DLD1 (cell line): ENCODE data around the gene TMPRSS9.

Experiments used
- in situ Hi-C: cut with HindIII; loops from 2 replicates; pipeline ENCODE4 v1.10.0; 2017; ENCODE audit warnings: low sequenced_read_pairs

Gene TMPRSS9

DNA sequence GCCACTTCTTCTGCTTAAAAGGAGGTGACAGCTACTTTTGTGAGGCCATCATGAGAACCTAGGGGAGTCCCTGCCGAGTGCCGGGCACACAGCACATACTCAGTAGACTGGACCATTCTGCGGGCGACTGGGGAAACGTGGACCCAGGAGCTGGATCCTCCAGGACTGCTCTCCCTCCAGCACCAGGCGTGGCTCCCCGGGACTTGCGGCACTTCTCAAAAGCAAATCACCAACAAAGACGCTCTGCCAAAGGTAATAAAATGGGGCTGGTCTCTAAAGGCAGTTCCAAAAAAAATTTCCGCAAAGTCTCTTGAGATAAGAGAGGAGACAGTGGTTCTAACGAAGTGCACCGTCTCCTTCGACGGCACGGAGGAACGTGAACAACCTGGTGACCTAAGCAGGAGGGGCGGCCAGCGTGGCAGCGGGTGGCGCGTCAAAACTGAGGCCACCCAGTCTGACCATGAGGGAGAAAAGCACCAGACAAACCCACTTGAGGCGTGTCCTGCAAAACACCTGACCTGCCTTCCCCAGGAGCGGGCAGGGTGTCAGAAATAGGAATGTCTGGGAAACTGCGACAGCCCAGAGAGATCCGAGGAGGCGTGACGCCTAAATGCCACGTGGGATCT is 1.4 kb upstream of the TMPRSS9 start:
- in situ Hi-C loops, result no loop called here

DNA sequence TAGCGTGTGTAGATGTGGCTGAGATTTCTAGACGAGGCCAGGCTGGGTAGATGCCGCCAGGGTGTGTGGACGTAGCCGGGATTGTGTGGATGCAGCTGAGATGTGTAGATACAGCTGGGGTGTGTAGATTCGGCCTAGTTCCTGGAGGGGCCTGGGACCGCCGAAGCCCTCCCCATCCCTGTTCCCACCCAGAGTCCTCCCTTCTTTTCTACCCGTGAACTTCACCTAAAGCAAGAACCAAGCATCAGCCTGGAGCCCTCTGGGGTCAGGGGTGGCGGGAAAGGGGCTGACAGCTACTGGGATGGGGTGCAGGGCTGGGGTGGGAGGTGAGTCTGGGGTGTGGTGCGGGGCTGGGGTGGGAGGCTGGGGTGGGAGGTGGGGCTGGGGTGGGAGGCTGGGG is 768 bp downstream of the TMPRSS9 start:
- in situ Hi-C loops, result no loop called here

DNA sequence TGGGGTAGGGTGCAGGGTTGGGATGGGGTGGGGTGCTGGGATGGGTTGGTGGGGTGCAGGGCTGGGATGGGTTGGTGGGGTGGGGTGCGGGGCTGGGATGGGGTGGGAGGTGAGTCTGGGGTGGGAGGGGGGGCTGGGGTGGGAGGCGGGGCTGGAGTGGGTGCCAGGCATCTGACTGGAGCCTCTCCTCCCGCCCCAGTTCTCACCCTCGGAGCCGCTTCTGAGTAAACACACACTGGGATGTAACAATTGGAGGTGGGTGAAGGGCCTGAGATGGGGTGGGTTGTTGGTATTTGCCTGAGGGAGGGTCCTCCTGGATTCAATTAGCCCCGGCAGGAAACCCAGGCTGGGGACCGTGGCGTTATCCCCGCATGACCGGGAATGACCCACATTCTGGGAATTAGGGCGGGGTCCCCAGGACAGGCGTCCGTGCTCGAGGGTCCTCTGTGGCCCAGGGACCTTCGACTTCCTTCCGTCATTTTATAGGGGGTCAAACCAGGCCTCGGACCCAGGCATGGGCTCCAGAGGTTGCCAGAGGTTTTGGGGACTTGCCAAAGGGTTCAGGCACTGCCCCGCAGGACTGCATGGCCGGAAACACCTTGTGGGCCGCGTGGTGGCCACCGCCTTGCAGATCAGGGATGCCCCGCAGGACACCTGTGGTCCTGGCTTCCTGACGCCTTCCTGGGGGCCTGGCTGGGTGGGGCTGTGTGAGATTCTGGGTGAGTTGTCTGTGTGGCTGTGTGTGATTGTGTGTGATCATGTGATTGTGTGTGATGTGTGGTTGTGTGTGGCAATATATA is 1.4 kb downstream of the TMPRSS9 start:
- in situ Hi-C loops, result no loop called here

DNA sequence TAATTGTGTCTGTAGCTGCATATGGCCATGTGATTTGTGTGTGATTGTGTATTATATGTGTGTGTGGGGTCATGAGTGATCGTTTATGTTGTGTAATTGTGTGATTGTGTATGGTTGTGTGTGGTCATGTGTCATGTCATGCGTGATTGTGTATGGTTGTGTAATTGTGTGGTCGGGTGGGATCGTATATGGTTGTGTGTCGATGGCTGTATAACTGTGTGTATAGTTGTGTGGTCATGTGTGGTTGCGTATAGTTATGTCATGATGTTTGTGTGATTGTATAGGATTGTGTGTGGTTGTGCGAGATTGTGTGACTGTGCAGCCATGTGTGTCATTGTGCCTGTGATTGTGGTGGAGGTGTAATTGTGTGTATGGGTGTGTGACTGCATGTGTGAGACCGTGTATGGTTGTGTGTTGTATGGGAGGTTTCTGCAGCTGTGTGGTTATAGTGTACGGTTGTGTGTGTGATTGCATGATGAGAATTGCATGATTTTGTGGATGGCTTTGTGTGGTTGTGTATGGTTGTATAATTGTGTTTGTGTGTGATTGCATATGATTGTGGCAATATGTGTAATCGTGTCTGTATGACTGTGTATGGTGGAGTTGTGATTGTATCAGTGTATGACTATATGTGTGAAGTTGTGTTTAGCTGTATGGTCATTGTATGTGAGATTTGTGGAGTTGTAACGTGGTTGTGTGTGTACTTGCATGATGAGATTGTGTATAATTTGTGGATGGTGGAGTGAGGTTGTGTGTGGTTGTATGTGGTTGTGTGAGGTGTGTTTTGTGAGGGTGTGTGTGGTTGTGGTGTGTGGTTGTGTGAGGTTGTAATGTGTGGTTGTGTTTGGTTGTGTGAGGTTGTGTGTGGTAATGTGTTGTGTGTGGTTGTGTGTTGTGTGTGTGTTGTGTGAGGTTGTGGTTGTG is 2.2 kb downstream of the TMPRSS9 start:
- in situ Hi-C loops, result no loop called here

DNA sequence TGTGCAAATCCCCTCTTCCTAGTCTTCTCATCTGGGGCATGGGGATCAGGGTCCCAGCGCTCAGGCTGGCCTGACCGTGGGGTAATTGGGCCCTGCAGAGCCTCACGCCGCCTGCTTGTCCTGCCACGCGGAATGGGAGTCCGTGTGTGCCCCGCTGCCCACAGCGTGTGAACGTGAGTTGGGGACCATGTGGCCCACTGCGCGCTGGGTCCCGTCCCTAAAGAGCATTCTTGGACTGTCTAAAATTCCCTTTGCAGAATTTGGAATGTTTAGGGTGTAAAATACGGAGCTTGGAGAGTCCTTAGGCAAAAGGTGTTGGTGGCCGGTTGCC is 2.9 kb downstream of the TMPRSS9 start:
- in situ Hi-C loops, result no loop called here

DNA sequence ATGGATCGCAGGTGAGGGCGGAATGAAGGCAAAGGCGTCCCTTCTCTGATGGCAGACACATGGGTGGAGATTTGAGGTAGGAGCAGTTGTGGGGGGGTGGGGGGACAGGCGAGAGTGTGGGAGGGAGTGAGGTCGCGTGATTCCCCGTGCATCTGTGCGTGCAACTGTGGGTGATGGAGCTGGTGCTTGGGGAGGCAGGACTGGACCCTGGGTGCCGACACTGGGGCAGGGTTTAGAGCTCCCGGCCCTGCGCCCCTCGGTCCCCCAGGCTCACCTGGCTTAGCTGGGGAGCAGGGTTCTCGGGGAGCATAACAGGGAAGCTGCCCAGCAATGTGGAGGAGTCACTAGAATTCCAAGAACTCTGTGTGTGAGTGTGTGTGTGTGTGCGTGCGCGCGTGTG is 3.4 kb downstream of the TMPRSS9 start:
- in situ Hi-C loops, result no loop called here

DNA sequence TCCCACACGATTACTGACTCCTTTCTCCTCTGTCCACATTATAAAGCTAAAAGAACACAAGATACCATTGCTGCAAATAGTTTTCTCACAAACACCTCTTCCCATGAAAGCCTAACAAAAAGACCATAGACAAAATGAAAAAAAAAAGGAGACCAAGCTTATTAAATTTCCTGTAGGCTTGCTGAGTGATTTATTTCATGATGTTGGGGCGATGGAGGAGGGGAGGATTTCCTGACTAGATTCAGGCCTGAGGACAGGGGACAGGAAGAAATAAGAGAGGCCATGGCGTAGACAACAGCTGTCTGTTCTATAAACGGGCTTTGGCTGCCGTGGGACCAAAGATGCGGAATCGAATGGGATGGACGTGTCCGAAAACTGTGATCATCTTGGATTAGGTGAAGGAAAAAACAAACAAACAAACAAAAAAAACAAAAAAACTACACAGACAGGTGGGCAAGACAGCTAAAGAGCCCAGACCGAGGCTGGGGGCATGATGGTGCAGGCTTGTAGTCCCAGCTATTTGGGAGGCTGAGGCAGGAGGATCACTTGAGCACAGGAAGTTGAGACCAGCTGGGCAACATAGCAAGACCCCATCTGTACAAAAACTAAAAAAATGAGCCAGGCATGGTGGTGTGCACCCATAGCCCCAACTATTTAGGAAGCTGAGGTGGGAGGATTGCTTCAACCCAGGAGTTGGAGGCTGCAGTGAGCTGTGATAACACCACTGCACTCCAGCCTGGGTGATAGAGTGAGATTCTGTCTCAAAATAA is 5.3 kb downstream of the TMPRSS9 start:
- in situ Hi-C loops, result no loop called here

DNA sequence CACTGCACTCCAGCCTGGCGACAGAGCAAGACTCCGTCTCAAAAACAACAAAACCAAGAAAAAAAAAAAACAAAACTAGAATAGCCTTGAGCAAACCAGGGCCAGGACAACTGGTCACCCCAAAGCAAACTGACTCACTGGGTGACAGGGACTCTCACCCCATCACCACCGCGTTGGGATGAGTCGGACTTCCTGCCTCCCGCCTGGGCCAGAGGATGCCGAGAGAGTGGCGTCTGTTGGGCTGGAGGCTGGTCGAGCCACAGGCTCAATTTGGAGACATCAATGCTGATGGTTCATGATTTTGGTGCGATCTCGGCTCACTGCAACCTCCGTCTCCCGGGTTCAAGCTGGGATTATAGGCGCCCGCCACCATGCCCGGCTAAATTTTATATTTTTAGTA is 11.6 kb downstream of the TMPRSS9 start:
- in situ Hi-C loops, result no loop called here

DNA sequence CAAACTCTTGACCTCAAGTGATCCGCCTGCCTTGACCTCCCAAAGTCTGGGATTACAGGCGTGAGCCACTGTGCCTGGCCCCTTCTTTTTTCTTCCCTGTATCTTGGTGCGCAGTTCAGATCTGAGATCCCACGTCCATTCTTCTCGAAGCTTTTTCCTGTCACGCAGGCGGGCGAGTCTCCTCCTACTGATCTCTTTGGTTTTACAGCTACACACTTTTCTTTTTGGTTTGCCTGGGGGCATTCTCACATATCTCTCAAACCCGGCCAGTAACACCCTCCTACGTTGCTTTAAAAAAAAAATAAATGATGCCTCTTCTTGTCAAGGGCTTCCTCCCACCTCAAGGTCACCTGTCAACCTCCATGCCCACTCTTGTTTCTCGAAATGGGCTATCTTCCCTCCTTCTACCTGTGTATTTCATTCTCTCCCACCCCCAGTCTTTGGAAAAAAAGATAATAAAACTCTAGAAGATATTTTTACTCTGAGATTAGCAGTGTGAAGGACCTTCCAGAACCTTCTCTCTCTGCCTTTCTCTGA is 12.1 kb downstream of the TMPRSS9 start:
- in situ Hi-C loops, result no loop called here

DNA sequence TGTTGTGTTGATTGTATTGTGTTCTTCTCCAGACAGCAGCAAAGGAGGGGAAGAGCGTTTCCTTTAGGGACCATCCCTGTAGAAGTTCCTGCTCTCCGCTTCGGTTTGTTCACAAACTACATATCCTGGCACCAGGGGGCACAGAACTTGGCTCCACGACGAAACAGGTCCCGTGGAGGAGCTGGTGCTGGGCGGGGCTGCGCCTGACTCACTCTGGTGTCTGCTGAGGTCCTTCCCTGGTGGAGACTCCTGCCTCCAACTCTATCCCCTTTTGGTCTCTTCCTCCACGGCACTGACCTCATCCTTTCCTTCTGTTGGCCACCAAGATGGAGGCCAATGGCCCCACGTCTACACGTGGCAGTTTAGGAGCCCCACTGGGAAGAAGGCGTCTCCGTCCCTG is 14.7 kb downstream of the TMPRSS9 start:
- in situ Hi-C loops, result no loop called here

DNA sequence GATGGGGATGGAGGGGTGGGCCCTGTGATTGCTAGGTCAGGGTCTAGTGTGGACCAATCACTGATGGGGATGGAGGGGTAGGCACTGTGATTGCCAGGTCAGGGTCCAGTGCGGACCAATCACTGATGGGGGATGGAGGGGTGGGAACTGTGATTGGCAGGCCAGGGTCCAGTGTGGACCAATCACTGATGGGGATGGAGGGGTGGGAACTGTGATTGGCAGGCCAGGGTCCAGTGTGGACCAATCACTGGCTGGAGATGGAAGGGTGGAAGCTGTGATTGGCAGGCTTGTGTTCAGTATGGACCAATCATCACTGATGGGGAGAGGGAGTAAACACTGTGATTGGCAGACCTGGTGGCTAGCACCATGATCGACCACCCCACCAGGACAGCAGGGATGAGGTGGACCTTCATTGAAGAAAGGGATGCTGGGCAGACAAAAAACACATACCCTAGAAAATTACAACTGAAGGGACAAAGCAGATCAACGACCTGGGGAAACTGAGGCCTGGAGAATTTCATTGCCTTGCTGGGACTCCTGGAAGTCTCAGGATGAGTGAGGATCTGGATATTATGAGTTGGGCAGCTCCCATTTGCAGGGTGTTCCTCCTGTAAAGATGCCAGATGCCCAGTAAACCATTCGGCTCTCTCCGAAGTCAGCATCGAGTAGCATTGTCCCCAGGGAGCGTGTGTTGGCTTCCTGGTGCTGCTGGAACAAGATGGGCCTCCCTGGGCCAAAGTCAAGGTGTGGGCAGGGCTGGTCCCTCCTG is 15.5 kb downstream of the TMPRSS9 start:
- in situ Hi-C loops, result no loop called here

DNA sequence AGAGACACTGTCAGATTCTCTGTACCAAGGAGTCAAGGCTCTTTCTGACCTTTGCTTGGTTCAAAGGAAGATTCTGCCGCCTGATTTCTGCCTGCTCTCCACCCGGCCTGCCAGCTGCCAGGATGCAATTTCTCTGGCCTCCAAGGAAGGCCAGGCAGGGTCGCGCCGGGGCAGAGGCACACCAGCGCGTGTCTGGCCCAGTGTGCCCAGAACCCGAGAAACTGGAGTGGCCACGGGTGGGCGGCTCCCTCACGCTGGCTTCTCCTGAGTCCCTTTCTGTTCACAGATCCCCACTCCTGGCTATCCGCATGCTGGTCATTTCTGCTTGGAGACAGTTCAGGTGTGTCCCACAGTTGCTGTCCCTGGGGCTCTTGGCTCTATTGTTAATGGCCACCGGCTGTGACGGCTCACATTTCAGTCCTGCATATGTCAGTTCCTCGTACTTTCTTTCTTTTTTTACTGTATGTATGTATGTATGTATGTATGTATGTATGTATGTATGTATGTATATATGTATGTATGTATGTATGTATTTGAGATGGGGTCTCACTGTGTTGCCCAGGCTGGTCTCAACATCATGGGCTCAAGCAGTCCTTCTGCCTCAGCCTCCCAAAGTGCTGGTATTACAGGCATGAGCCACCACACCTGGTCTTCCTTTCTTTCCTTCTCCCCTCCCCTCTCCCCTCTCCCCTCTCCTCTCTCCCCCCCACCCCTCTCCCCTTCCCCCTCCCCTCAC is 16.9 kb downstream of the TMPRSS9 start:
- in situ Hi-C loops, result no loop called here

DNA sequence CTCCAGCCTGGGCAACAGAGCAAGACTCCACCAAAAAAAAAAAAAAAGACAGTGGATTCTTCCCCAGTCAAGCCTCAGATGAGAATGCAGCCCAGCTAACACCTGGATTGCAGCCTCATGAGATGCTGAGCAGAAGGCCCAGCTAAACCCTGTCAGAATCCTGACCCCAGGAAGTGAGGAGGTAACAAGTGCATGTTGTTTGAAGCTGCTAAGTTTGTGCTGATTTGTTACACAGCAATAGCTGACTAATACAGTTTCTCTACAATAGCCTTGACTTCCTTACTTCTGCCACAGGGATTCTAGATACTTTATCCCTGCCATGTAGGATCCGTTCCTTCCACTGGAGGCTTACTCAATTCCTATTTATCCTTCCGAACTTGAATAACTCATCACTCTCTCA is 20.5 kb downstream of the TMPRSS9 start:
- in situ Hi-C loops, result no loop called here

DNA sequence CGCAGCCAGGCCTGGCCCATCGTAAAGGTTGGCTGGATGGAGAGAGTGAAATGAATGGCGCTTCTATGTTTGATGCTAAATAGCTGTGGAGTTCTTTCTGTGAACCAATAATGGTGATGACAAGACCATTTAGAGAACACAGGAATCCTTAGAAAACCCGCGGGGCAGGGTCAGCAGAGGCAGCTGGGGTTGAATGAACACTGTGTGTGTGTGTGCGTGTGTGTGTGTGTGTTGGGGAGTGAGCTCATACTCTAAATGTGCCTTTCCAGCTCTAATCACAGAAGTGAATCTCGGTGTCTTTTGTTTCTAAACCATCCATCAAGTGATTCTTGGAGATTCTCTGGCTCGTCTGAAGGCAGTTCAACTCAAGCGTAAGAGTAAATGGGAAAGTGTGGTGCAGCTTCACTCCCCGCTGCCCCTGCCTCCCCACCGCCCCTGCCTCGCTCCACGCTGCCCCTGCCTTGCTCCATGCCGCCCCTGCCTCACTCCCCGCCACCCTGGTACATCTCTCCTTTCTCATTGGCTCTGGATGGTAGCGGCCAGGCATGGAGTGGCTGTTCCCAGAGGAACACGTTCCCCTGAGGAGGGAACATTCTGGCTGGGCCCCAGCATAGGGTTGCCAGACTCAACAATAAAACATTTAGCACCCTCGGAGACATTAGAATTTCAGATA is 21.2 kb downstream of the TMPRSS9 start:
- in situ Hi-C loops, result no loop called here

DNA sequence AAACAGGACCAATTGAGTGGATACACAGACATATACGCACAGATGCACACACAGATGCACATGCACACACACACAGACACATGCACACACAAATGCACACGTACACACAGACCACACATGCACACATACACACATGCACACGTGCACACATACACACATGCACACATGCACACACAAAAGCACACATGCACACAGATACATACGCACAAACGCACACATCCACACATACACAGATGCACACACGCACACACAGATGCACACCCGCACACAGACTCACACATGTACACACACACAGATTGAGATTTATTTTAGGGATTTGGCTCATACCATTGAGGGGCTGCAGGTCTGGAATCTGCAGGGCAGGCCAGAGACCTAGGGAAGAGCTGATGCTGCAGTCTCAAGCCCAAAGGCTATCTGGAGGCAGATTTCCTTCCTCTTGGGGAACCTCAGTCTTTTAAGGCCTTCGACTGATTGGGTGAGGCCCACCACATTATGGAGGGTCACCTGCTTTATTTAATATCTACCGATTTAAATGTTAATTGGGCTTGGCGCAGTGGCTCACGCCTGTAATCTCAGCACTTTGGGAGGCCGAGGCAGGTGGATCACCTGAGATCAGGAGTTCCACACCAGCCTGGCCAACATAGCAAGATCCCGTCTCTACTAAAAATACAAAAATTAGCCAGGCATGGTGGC is 22.6 kb downstream of the TMPRSS9 start:
- in situ Hi-C loops, result no loop called here

DNA sequence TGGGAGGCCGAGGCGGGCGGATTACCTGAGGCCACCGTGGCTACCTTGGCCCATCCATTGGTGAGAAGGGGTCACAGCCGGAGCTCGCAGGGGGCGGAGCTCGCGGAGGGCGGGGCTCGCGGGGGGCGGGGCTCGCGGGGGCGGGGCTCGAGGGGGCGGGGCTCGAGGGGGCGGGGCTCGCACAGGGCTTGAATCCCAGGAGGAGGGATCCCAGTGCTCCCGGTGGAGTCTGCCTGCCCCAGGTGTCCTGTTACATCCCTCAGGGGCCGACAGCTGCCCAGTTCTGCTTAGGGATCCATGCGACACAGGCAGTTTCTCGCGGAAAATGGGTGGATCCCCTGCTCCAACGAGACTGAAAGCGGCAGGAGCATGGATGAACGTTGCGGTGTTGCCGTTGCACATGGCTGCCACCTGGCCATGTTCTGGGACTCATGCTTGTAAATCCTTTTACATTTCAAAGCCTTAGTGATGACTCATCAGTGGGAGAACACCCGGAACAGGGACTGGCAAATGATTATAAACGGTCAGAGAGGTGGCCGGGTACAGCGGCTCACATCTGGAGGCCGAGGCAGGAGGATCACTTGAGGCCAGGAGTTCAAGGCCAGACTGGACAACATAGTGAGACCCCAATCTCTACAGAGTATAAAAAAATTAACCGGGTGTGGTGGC is 25.1 kb downstream of the TMPRSS9 start:
- in situ Hi-C loops, result no loop called here

DNA sequence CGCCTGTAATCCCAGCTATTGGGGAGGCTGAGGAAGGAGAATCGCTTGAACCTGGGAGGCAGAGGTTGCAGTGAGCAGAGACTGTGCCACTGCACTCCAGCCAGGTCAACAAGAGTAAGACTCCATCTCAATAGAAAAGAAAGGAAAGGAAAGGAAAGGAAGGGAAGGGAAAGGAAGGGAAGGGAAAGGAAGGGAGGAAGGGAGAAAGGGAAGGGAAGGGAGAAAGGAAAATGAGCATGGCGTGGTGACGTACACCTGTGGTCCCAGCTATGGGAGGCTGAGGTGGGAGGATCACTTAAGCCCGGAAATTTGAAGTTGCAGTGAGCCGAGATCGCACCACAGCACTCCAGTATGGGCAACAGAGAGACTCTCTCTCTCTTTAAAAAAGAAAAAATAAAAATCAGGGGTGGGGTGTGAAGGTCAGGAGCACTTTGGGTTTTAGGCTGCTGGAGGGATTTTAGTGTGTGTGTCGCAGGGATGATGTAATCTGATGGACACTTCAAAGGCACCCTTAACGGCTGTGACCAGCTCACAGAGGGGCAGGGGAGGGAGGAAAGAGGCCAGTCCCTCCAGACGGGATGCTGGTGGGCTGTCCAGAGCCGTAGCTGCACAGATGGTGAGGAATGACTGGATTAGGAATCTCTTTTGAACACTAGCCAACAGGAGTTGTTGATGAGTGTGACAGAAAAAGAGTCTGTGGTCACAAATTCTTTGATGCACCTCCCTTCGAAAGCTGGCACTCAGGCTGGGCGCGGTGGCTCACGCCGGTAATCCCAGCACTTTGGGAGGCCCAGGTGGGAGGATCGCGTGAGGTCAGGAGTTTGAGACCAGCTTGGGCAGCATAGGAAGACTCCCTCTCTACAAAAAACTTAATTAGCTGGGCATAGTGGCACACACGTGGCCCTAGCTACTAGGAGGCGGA is 27.6 kb downstream of the TMPRSS9 start:
- in situ Hi-C loops, result no loop called here
